ENCODE measurements around the gene XYLT1. TPM values are rescaled to one million over a fixed set of nuclear protein-coding genes. Genes with fewer than 3 reads are reported as not detected.
A peak's percentile ranks its signal among the peaks of the same experiment; 100 is the strongest.

The XYLT1 gene
- total and polyA plus RNA-seq, 2 of the 4 experiments (the other 2 are of a cell fraction), result 9.0 to 12.7 TPM

DNA sequence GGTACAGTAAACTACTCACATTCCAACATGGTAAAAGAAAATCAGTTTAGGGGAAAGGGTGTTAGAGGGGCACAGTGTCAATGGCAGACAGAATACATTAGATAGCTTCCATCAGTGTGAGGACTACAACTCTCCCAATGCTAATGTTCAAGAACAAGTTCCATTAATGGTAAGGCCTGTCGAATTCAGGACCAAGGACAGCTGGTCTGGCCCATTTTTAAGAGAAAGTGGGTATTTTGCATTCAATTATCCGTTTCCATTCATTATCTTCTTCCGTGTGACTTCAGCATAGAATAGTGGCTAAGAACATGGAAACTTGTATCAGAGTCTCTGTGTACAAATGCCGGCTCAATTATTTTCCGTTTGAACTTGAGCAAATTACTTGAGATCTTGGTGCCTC, 98.4 kb downstream of the XYLT1 start:
- Histone ChIP-seq H3K56ac (ENCODE audit: extremely low read depth, insufficient read depth, low read length) (no peak overlapping the region), H3K4me2 (ENCODE audit: low read depth, low read length) (no peak overlapping the region), H3K14ac (replicated peaks; ENCODE audit: low read depth, low read length) (no peak overlapping the region), H2BK120ac (ENCODE audit: low read depth, low read length) (no peak overlapping the region), H2AK5ac (ENCODE audit: low read depth, low read length) (no peak overlapping the region), H2AFZ (replicated peaks; ENCODE audit: low read length, poor library complexity) (no peak overlapping the region), H3K4me1 (ENCODE audit: control insufficient read depth, insufficient read depth, low read length) (peaks cover 4% of the 10 kb centered on the region; the same call in 1 of the 2 replicates), H3K18ac (ENCODE audit: low read depth, low read length) (no peak overlapping the region), H3K4ac (ENCODE audit: low read depth, low read length) (no peak overlapping the region), H4K91ac (ENCODE audit: insufficient read depth, low read depth, low read length) (no peak overlapping the region), H3K9me1 (ENCODE audit: insufficient read depth, low read length) (peaks cover 11% of the 10 kb centered on the region), H3K27ac (ENCODE audit: insufficient read depth, low read length) (no peak overlapping the region), H4K20me1 (ENCODE audit: insufficient read depth, low read length) (peaks cover 31% of the 10 kb centered on the region), H2BK20ac (ENCODE audit: low read depth, low read length) (no peak overlapping the region), H3K27me3 (ENCODE audit: control insufficient read depth, insufficient read depth, low read length) (no peaks in the 10 kb centered on the region), H2BK15ac (ENCODE audit: low read depth, low read length) (no peak overlapping the region), H3K23ac (ENCODE audit: low read depth, low read length) (no peak overlapping the region), H3K79me1 (ENCODE audit: low read depth in 1 of 2, low read length in 2 of 2) (peaks cover 19 to 55% of the 10 kb centered on the region in 2 experiments), H3K9ac (ENCODE audit: low read depth, low read length) (no peak overlapping the region), H3K9me3 (ENCODE audit: control insufficient read depth, insufficient read depth, low read length) (no peaks in the 10 kb centered on the region), H2BK5ac (ENCODE audit: low read depth, low read length, poor library complexity, severe bottlenecking) (no peak overlapping the region), H4K5ac (ENCODE audit: low read depth, low read length) (no peak overlapping the region), H3K36me3 (ENCODE audit: control insufficient read depth, insufficient read depth, low read length) (no peaks in the 10 kb centered on the region), H2AK9ac (replicated peaks; ENCODE audit: low read depth, low read length, poor library complexity) (no peak overlapping the region), H4K8ac (ENCODE audit: low read depth in 2 of 2, low read length in 2 of 2) (no peak overlapping the region), H3K4me3 (ENCODE audit: insufficient read depth, low read depth, low read length) (no peak overlapping the region)
- DNase-seq (peak; percentile 39), ATAC-seq (ENCODE audit: low read depth) (no peak)
- CTCF ChIA-PET, result interaction anchor here (0.5 kb wide), 1 partner anchor 9 kb away, joined by 3 read pairs; no protein-coding TSS in a partner anchor
- WGBS, 2 experiments (ENCODE audit: extremely low coverage in 2 of 2, insufficient read length in 1 of 2), result no CpG with 5 or more reads among the region's 5 CpGs
- BruUV-seq (replicated peaks), result no TSS peak
- in situ Hi-C loops (cut with MboI; ENCODE audit: low sequenced_read_pairs) (no loop called here), dilution Hi-C loops (cut with HindIII; ENCODE audit: low sequenced_read_pairs, unreplicated experiment) (no loop called here), intact Hi-C loops (cut with micrococcal nuclease) (no loop called here)
- POLR2A ChIA-PET (ENCODE audit: unreplicated experiment), result no interaction called here
- TF ChIP-seq NFE2L2 (IDR thresholded peaks at IDR 0.05; ENCODE audit: low read depth, low read length), result no peak
- no peak for TF ChIP-seq MAFK (IDR thresholded peaks at IDR 0.05; ENCODE audit: low read depth, low read length)
- TF ChIP-seq FOS (IDR thresholded peaks at IDR 0.05; ENCODE audit: low read depth, low read length), result no peak
- TF ChIP-seq SMC3 (IDR thresholded peaks at IDR 0.05; ENCODE audit: low read depth, low read length), result no peak
- no peak for TF ChIP-seq RCOR1 (IDR thresholded peaks at IDR 0.05; ENCODE audit: insufficient replicate concordance, low read length)
- TF ChIP-seq, protein P1, sequence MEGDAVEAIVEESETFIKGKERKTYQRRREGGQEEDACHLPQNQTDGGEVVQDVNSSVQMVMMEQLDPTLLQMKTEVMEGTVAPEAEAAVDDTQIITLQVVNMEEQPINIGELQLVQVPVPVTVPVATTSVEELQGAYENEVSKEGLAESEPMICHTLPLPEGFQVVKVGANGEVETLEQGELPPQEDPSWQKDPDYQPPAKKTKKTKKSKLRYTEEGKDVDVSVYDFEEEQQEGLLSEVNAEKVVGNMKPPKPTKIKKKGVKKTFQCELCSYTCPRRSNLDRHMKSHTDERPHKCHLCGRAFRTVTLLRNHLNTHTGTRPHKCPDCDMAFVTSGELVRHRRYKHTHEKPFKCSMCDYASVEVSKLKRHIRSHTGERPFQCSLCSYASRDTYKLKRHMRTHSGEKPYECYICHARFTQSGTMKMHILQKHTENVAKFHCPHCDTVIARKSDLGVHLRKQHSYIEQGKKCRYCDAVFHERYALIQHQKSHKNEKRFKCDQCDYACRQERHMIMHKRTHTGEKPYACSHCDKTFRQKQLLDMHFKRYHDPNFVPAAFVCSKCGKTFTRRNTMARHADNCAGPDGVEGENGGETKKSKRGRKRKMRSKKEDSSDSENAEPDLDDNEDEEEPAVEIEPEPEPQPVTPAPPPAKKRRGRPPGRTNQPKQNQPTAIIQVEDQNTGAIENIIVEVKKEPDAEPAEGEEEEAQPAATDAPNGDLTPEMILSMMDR (conservative IDR thresholded peaks at IDR 0.05; ENCODE audit: low read depth, low read length), result no peak
- no peak for TF ChIP-seq BHLHE40 (IDR thresholded peaks at IDR 0.05; ENCODE audit: low read depth, low read length)
- TF ChIP-seq MXI1 (IDR thresholded peaks at IDR 0.05; ENCODE audit: borderline replicate concordance, low read depth, low read length), result no peak
- TF ChIP-seq, protein P2, sequence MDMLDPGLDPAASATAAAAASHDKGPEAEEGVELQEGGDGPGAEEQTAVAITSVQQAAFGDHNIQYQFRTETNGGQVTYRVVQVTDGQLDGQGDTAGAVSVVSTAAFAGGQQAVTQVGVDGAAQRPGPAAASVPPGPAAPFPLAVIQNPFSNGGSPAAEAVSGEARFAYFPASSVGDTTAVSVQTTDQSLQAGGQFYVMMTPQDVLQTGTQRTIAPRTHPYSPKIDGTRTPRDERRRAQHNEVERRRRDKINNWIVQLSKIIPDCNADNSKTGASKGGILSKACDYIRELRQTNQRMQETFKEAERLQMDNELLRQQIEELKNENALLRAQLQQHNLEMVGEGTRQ (IDR thresholded peaks at IDR 0.05; ENCODE audit: low read depth, low read length), result no peak
